NCI-H748 treated with DMSO at 0.1 percent for 48 hours (cell line): ENCODE measurements around the gene DHRS11.
"Not testable (repeated sequence)": the region's sequence is repeated elsewhere in the genome, so short reads cannot be mapped to it uniquely, and the experiment has no call there.

Experiments used
- DNase-seq: peaks from one replicate; lab custom pipeline; 2025; lab: John Stamatoyannopoulos, UW

Gene DHRS11

DNA sequence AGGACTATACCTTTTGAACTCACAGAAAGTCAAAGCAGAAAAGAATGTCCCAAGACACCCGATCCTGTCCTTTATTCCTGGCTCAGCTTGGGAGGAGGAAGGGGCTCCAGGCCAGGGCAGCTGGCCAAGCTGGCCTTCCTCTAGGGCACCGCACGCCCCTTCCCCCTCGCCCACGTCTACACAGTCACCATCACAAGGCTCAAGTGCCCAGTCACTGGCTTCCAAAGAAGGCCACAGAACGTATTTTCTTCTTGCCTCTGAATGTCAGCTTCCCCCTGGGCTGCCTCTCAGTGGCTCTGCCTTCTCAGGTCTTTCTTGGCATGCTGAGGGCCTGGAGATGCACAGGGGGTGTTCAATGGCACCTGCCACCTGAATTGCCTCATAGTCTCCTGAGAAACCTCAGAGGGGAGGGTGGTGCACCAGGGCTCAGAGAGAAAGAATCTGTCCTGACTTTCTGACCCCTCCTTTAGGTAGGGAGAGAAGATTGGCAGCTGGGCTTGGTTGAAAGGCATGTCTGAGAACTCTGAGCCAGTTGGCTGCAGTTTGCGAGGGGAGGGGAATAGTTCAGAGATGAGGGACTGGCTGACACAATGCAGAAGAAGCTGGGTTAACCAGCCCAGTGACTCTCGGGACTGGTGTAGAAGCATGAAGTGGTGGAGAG, 2.1 kb downstream of the DHRS11 start:
- no peak for DNase-seq

- DNase-seq = no peak
Measured at GRCh38 chr17:36594626-36595401, 3.1 kb downstream of the DHRS11 start.

DNA sequence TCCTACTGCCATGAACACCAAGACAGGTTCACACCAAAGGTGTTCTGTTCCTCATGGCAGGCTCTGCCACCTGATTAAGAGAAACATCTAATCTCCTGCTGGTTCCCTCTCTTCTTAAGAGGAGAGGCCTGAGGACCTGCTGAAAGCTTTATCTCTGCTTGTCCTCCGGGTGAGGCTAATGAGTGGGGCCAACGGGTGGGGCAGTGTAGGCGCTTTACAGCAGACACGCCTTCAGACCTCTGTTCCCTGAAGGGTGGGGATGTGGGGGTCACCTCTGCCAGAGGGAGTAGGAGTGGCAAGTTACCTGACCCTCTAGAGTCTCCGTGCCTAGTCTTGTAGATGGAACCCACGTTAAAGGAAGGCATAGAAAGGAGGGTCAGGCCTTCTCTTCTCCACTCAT, 5.5 kb downstream of the DHRS11 start:
- no peak for DNase-seq

DNA sequence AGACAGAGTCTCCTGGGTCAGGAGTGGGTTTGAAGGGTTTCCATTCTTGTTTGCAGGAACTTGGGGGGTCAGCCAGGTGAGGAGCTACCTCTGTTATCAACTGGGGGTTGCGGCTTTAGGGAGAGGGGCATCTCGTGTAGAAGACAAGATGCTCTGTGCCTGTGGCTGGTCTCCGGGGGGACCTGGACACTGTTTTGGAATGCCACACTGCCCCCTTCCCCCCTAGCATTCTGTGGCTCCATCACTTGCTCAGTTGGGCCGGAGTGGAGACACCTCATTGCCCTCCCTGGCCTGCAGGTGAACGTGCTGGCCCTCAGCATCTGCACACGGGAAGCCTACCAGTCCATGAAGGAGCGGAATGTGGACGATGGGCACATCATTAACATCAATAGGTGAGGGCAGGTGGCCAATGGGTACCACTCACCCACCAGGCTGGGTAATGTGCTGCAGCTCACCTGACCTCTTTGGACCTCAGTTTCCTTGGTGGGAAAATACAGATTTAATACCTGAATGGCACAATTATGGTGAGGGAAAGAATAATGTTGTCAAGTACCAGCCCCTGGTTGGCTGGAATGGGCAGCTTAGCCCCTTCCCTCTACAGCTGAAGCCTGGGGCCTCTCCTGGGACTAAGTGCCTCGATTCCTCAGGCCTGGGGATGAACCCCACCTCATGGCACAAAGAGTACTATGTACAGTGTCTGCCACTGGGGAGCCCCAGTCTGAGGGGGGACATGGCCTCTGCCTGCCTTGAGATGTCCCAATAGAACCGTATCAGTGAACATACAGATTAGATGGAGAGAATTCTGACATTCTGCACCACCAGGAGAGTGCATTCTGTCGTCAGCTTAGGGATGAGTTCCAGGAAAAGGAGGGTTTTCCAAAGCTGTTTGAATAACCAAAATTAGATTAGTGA, 6.4 kb downstream of the DHRS11 start:
- DNase-seq = no peak

GRCh38 chr17:36598951-36599401, 7.3 kb downstream of the DHRS11 start:
- DNase-seq = no peak

GRCh38 chr17:36599546-36600250, 8.0 kb downstream of the DHRS11 start:
- DNase-seq = no peak

GRCh38 chr17:36600465-36600864, 8.8 kb downstream of the DHRS11 start:
- DNase-seq = no peak

DNA sequence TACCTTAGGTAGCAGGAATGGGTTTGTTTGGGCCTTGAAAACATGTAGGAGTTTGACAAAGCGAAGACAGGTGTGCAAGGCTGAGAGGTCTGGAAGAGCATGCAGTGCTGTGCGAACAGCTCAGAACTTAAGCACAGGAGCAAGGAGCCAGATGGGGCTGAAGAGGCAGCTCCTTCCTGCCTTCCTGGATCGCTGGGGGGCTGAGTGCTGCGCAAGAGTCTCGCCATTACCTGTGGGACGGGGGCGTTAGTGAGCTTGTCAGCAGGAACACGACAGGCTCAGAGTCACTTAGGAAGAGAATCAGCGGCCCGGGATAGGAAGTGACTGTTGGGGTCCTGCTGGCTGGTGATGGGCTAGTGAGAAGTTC, 9.2 kb downstream of the DHRS11 start:
- no peak for DNase-seq

GRCh38 chr17:36601303-36602029, 9.8 kb downstream of the DHRS11 start, which contains the start of gene MRM1:
MRM1 (plus strand) TSS chr17:36601583; CDS start chr17:36601811, 228 bp downstream.
- DNase-seq = peak; percentile 57

- no peak for DNase-seq
Measured at GRCh38 chr17:36602030-36602748, 10.5 kb downstream of the DHRS11 start.

- DNase-seq = peak; percentile 54
Measured at GRCh38 chr17:36602924-36603384, 11.3 kb downstream of the DHRS11 start.

DNA sequence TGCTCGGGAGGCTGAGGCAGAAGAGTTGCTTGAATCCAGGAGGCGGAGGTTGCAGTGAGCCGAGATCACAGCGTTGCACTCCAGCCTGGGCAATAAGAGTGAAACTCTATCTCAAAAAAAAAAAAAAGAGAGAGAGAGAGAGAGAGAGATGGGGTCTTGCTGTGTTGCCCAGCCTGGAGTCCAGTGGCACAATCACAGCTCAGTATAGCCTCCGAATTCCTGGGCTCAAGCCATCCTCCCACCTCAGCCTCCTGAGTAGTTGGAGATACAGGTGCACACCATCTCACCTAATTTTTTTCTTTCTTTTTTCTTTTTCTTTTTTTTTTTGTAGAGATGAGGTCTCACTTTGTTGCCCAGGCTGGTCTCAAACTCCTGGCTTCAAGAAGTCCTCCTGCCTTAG, 13.3 kb downstream of the DHRS11 start:
- not testable (repeated sequence) for DNase-seq

GRCh38 chr17:36608280-36608679, 16.6 kb downstream of the DHRS11 start:
- DNase-seq = no peak

DNA sequence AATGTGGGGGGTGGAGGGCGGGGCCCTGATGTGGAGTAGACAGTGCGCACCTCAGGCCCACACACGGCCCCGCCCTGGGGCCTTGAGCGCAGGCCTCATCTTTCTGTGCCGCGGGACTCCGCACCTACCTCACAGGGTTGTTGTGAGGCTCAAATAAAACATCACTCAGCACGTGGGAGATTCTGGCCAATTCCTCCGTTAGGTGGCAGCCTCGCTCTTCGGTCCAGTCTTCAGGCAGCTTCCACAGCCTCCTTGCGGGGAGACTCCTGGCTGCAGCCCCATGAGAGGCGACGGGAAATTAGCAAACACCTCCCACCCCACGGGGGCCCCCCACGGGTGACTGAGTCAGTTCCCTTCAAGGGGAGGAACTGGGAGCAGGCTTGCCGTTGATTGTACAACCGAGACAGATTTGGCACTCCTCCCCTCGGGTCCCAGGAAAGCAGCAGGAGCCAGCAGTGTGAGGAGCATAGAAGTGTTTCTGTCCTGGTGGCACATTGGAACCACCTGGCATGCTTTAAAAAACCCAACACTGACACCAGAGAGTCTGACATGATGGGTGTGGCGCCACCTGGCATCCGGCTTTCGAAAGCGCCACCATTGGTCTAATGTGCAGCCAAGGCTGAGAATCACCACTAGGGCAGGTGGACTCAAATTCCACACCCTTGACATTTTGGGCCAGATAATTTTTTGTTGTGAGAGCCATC, 17.3 kb downstream of the DHRS11 start:
- DNase-seq = peak; percentile 78

GRCh38 chr17:36609498-36609862, 17.8 kb downstream of the DHRS11 start:
- DNase-seq = no peak

DNA sequence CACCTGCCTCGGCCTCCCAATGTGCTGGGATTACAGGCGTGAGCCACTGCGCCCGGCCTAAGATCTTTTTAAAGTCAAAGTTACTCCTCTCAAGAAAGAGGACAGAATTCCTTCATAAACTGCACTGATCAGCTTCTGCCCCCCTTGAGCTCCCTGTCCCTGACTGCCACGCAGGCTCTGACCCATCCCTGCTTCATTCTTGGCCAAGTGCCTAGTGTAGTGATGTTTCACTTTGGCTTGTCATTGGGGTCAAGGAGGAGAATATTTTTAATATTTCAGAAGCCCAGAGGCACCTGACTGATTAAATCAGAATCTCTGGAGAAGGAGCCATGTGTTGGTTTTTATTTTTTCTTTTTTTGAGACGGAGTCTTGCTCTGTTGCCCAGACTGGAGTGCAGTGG, 18.8 kb downstream of the DHRS11 start:
- DNase-seq = no peak

GRCh38 chr17:36611345-36612072, 19.8 kb downstream of the DHRS11 start:
- no peak for DNase-seq

DNA sequence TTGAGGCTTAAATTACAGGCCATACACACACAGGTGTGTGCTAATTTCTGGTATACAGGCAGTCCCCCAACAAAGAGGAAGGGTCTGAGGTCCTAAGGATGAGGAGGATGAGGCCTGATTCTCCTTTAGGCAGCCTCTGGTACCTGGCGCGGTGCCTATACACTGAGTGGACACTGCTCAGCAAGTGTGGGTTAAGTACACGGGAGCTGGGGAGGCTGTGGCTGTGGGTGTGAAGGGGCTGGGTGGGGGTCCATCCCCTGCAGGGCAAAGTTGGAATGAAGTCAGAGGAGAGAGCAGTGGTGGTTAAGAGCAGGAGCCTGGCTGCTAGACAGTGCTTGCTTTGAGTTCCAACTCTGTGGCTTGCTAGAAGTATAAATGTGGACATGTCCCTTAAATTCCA, 20.6 kb downstream of the DHRS11 start:
- no peak for DNase-seq

DNA sequence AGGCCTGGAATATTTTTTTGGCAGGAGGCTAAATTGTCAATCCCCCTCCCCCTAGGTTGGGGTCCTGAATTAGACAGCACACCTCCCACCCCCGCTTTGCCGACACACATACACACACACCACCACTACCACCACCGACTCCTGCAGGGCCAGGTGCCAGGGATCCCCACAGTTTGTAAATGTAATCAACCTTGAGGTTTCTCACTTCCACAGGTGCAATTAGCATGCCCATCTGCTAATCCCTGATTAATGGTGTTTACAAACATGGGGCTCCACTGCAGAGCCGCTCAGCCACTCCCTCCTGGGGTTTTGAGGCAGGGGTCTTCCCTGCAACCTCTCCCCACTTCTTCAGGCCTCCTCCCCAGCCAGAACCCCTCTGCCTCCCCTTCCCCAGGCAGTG, 21.5 kb downstream of the DHRS11 start:
- DNase-seq = no peak
